ENCODE measurements around the gene CAMK1D. TPM values are rescaled to one million over a fixed set of nuclear protein-coding genes. Genes with fewer than 3 reads are reported as not detected.

CAMK1D gene
- total RNA-seq, 2 donors from 2014 or later = 4.5 to 7.8 TPM

DNA sequence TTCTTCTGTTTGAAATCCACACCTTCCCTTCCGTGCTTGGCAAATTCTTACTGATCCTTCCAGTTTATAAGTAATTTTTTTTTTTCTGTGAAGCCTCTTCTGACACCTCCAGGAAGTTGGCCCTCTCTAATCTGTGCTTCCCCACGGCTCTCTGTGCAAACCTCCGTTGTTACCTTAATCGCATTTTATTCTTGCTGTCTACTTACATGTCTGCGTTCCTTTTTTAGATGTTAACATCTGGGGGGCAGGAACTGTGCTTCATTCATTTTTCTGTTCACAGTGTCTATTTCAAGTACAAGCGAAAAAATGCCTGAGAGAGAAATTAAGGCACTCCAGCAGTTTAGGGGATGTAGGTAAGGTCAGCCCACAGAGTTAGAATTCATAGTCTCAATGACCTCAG, 8.4 kb upstream of the CAMK1D start:
- H3K9ac ChIP-seq (ENCODE audit: extremely low read depth, low read length, poor library complexity, severe bottlenecking) = no peak overlapping the region
- 93 to 95% methylated on average over 5 to 6 of the region's 6 CpGs for WGBS, 2 experiments (ENCODE audit: insufficient coverage in 1 of 2, insufficient read length in 1 of 2)
- Mint-ChIP-seq H3K36me3 (ENCODE audit: low read depth) (no peaks in the 10 kb centered on the region), H3K4me3 (no peak overlapping the region), H3K27ac (no peak overlapping the region), H3K4me1 (no peaks in the 10 kb centered on the region), H3K9me3 (no peaks in the 10 kb centered on the region), H3K27me3 (ENCODE audit: insufficient read depth) (peaks cover 5% of the 10 kb centered on the region)
- H3K9me3 ChIP-seq (ENCODE audit: control insufficient read depth, low read length) = no peaks in the 10 kb centered on the region
- TF ChIP-seq, protein P1, sequence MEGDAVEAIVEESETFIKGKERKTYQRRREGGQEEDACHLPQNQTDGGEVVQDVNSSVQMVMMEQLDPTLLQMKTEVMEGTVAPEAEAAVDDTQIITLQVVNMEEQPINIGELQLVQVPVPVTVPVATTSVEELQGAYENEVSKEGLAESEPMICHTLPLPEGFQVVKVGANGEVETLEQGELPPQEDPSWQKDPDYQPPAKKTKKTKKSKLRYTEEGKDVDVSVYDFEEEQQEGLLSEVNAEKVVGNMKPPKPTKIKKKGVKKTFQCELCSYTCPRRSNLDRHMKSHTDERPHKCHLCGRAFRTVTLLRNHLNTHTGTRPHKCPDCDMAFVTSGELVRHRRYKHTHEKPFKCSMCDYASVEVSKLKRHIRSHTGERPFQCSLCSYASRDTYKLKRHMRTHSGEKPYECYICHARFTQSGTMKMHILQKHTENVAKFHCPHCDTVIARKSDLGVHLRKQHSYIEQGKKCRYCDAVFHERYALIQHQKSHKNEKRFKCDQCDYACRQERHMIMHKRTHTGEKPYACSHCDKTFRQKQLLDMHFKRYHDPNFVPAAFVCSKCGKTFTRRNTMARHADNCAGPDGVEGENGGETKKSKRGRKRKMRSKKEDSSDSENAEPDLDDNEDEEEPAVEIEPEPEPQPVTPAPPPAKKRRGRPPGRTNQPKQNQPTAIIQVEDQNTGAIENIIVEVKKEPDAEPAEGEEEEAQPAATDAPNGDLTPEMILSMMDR (conservative IDR thresholded peaks at IDR 0.05) = no peak
- H3K27me3 ChIP-seq (ENCODE audit: control insufficient read depth, insufficient read depth, low read length, poor library complexity, severe bottlenecking) = peaks cover under 1% of the 10 kb centered on the region
- DNase-seq = no peak
- no peak overlapping the region for H3K27ac ChIP-seq (ENCODE audit: low read depth, low read length)
- no peaks in the 10 kb centered on the region for H3K4me1 ChIP-seq (ENCODE audit: control insufficient read depth, insufficient read depth, low read length)
- H3K4me3 ChIP-seq (ENCODE audit: low read length) = no peak overlapping the region
- H3K36me3 ChIP-seq (ENCODE audit: control insufficient read depth, insufficient read depth, low read length) = no peaks in the 10 kb centered on the region

DNA sequence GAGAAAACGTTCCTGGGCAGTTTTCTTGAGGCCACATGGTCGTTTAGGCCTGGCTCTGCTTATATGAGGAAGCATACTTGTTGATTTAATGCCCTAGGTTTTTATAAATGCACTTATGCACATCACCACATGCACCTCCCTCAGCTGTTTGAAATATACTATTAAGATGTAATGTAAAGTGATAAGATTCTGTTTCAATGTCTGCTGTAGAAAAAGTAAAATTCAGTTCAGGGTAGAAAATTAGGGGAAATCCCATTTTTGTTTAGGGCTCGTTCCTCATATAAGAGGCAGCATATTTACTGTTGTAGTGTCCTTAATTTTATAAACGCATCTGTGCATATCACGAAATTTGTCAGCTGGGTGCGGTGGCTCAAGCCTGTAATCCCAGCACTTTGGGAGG, 7.8 kb upstream of the CAMK1D start:
- no peaks in the 10 kb centered on the region for H3K36me3 ChIP-seq (ENCODE audit: control insufficient read depth, insufficient read depth, low read length)
- DNase-seq = no peak
- no peaks in the 10 kb centered on the region for H3K9me3 ChIP-seq (ENCODE audit: control insufficient read depth, low read length)
- no peak overlapping the region for H3K9ac ChIP-seq (ENCODE audit: extremely low read depth, low read length, poor library complexity, severe bottlenecking)
- peaks cover 9% of the 10 kb centered on the region for H3K27me3 Mint-ChIP-seq (ENCODE audit: insufficient read depth)
- no peak overlapping the region for H3K27ac Mint-ChIP-seq
- H3K9me3 Mint-ChIP-seq = no peaks in the 10 kb centered on the region
- 82 to 95% methylated on average over 3 to 6 of the region's 6 CpGs for WGBS, 2 experiments (ENCODE audit: insufficient coverage in 1 of 2, insufficient read length in 1 of 2)
- H3K4me1 Mint-ChIP-seq = no peaks in the 10 kb centered on the region
- peaks cover 7% of the 10 kb centered on the region for H3K27me3 ChIP-seq (ENCODE audit: control insufficient read depth, insufficient read depth, low read length, poor library complexity, severe bottlenecking)
- no peak overlapping the region for H3K4me3 ChIP-seq (ENCODE audit: low read length)
- no peaks in the 10 kb centered on the region for H3K36me3 Mint-ChIP-seq (ENCODE audit: low read depth)
- no peak overlapping the region for H3K4me3 Mint-ChIP-seq
- no peak overlapping the region for H3K27ac ChIP-seq (ENCODE audit: low read depth, low read length)
- TF ChIP-seq, protein P1 (conservative IDR thresholded peaks at IDR 0.05) = no peak
- no peaks in the 10 kb centered on the region for H3K4me1 ChIP-seq (ENCODE audit: control insufficient read depth, insufficient read depth, low read length)

DNA sequence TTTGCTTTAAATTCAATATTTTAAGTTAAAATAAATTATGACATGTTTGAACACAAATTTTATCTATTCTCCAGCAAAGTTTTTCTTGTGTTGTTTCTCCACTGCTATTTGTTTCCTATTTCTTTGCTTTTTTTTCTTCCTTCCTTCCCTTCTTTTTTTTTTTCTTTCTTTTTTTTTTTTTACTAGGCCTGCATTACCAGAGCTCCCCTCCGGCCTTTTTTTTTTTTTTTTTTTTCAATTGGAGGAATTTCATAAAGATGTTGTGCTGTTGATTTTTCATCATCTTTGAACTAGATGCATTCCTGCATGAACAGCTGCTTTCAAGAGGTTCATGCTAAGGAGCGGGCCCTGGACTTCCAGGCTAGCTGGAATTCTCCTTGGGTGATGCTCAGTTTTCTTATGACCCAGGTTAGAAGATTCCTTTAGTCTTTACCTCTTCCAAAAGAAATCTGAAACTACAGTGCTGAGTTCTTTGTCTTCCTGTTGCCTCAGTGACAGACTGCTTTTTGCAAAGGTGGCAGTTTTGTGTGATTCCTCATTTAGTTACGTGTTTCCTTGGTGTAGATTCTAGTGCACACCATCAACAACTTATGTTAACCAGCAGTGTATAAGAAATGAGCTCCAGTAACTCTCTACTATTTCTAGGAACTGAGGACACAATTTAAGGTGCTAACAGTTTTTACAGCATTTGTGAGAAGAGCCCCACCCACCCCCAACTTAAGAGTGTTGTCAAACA, 4.8 kb upstream of the CAMK1D start:
- no peaks in the 10 kb centered on the region for H3K9me3 ChIP-seq (ENCODE audit: control insufficient read depth, low read length)
- H3K4me1 Mint-ChIP-seq = peaks cover 5% of the 10 kb centered on the region
- H3K4me3 Mint-ChIP-seq = no peak overlapping the region
- H3K4me3 ChIP-seq (ENCODE audit: low read length) = no peak overlapping the region
- DNase-seq = no peak
- H3K27me3 Mint-ChIP-seq (ENCODE audit: insufficient read depth) = peaks cover 29% of the 10 kb centered on the region
- H3K27ac ChIP-seq (ENCODE audit: low read depth, low read length) = no peak overlapping the region
- H3K9me3 Mint-ChIP-seq = no peaks in the 10 kb centered on the region
- H3K36me3 ChIP-seq (ENCODE audit: control insufficient read depth, insufficient read depth, low read length) = no peaks in the 10 kb centered on the region
- peaks cover 29% of the 10 kb centered on the region for H3K27me3 ChIP-seq (ENCODE audit: control insufficient read depth, insufficient read depth, low read length, poor library complexity, severe bottlenecking)
- no peak overlapping the region for H3K27ac Mint-ChIP-seq
- TF ChIP-seq, protein P1 (conservative IDR thresholded peaks at IDR 0.05) = no peak
- no peaks in the 10 kb centered on the region for H3K36me3 Mint-ChIP-seq (ENCODE audit: low read depth)
- no peak overlapping the region for H3K9ac ChIP-seq (ENCODE audit: extremely low read depth, low read length, poor library complexity, severe bottlenecking)
- no peaks in the 10 kb centered on the region for H3K4me1 ChIP-seq (ENCODE audit: control insufficient read depth, insufficient read depth, low read length)
- WGBS, 2 experiments (ENCODE audit: insufficient coverage in 1 of 2, insufficient read length in 1 of 2) = 100% methylated on average over 2 of the region's 3 CpGs; no CpG with 5 or more reads in 1 of the 2 experiments

Measured in endodermal cell (in vitro differentiated cells).